ENCODE results near the gene ETNPPL.

DNA sequence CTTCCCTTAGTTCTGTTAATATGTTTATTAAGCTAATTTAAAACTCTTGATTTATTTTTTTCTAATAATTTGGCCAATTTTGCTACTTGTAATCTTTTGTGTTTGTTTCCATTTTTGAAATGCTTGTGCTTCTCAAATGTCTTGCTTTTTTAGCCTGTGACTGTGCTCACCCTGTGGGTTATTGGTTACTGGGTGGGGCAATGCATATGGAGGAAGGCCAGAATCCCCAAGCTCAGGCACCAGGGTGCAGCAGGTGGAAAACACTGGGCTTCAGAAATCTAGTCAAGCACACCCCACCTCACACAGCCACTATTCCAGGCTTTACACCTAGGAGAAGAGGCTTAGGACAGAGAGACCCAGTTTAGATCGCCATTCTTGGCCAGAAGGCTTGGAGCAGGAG lies 33.1 kb downstream of the ETNPPL start:
- TF ChIP-seq, protein P1, sequence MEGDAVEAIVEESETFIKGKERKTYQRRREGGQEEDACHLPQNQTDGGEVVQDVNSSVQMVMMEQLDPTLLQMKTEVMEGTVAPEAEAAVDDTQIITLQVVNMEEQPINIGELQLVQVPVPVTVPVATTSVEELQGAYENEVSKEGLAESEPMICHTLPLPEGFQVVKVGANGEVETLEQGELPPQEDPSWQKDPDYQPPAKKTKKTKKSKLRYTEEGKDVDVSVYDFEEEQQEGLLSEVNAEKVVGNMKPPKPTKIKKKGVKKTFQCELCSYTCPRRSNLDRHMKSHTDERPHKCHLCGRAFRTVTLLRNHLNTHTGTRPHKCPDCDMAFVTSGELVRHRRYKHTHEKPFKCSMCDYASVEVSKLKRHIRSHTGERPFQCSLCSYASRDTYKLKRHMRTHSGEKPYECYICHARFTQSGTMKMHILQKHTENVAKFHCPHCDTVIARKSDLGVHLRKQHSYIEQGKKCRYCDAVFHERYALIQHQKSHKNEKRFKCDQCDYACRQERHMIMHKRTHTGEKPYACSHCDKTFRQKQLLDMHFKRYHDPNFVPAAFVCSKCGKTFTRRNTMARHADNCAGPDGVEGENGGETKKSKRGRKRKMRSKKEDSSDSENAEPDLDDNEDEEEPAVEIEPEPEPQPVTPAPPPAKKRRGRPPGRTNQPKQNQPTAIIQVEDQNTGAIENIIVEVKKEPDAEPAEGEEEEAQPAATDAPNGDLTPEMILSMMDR (conservative IDR thresholded peaks at IDR 0.05; ENCODE audit: low read depth, low read length) = no peak
- TF ChIP-seq EZH2 (IDR thresholded peaks at IDR 0.05; ENCODE audit: low read length, unreplicated experiment) (no peak), EZH2phosphoT487 (IDR thresholded peaks at IDR 0.05; ENCODE audit: borderline replicate concordance, low read length) (no peak)
